Measurements from ENCODE around the gene SRC.
"Not testable (repeated sequence)": the region's sequence is repeated elsewhere in the genome, so short reads cannot be mapped to it uniquely, and the experiment has no call there.

SRC gene

GRCh38 chr20:37337208-37337991, 8.5 kb upstream of the SRC start:
- no peak for DNase-seq

- not testable (repeated sequence) for DNase-seq
Observed at GRCh38 chr20:37338380-37338779, 7.6 kb upstream of the SRC start.

GRCh38 chr20:37339208-37339607, 6.7 kb upstream of the SRC start:
- DNase-seq = no peak

GRCh38 chr20:37339764-37340109, 6.2 kb upstream of the SRC start:
- DNase-seq = not testable (repeated sequence)

- no peak for DNase-seq
Observed at GRCh38 chr20:37340998-37341397, 4.9 kb upstream of the SRC start.

- DNase-seq = no peak
Observed at GRCh38 chr20:37341632-37342031, 4.3 kb upstream of the SRC start.

GRCh38 chr20:37342231-37343177, 3.4 kb upstream of the SRC start:
- DNase-seq = no peak

GRCh38 chr20:37343212-37343993, 2.5 kb upstream of the SRC start:
- DNase-seq = no peak

- DNase-seq = no peak
Observed at GRCh38 chr20:37343994-37344355, 2.0 kb upstream of the SRC start.

- DNase-seq = no peak
Observed at GRCh38 chr20:37344506-37345338, 1.2 kb upstream of the SRC start.

- no peak for DNase-seq
Observed at GRCh38 chr20:37346236-37346534, 245 bp downstream of the SRC start.

- DNase-seq = no peak
Observed at GRCh38 chr20:37346535-37347346, 801 bp downstream of the SRC start.

GRCh38 chr20:37347347-37347823, 1.4 kb downstream of the SRC start:
- DNase-seq = no peak

- DNase-seq = no peak
Observed at GRCh38 chr20:37347891-37348791, 2.2 kb downstream of the SRC start.

- DNase-seq = no peak
Observed at GRCh38 chr20:37348792-37349516, 3.0 kb downstream of the SRC start.

GRCh38 chr20:37349517-37350491, 3.9 kb downstream of the SRC start:
- DNase-seq = no peak

GRCh38 chr20:37350649-37351574, 5.0 kb downstream of the SRC start:
- DNase-seq = no peak

Measured in CD4-positive, alpha-beta T cell treated with Interleukin-12 subunit alpha and Interleukin-12 subunit beta, for 1 hour (primary cell).